HFF-Myc (cell line): ENCODE measurements around the gene MFNG.

Experiments
- DNase-seq: peaks from one replicate; pipeline ENCODE4 v3.0.0-alpha.2; 2011; ENCODE audit warnings: low read depth; ENCODE audit errors: extremely low read depth
- H3K4me3 ChIP-seq: replicated peaks from 2 replicates; pipeline ENCODE4 v1.5.1; 2011; ENCODE audit warnings: low read depth, mild to moderate bottlenecking, control low read depth, low read length
- TF ChIP-seq, protein P1 (sequence below): IDR thresholded peaks from 2 replicates; pipeline ENCODE4 v1.5.1; 2012; ENCODE audit warnings: mild to moderate bottlenecking, low read depth, low read length, control low read depth; ENCODE audit errors: missing control alignments

MFNG gene

DNA sequence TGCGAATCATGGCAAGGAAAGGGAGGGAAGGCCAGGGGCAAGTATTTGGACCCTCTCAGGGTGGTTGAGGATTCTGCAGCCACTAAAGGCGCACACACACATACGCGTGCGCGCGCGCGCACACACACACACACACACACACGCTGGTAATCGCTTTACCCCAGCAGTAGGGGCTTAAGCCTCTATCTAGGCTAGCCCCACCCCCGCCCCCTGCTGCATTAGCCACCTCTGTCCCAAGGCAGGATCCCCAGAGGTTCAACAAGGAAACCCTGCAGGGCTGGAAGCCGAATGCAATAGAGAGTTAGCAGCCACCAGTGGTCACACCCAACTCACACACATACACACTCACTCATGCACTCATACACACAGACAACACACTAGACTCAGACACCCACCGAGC is 30.3 kb downstream of the MFNG start:
- DNase-seq: no peak
- H3K4me3 ChIP-seq: no peak overlapping the region
- TF ChIP-seq, protein P1, sequence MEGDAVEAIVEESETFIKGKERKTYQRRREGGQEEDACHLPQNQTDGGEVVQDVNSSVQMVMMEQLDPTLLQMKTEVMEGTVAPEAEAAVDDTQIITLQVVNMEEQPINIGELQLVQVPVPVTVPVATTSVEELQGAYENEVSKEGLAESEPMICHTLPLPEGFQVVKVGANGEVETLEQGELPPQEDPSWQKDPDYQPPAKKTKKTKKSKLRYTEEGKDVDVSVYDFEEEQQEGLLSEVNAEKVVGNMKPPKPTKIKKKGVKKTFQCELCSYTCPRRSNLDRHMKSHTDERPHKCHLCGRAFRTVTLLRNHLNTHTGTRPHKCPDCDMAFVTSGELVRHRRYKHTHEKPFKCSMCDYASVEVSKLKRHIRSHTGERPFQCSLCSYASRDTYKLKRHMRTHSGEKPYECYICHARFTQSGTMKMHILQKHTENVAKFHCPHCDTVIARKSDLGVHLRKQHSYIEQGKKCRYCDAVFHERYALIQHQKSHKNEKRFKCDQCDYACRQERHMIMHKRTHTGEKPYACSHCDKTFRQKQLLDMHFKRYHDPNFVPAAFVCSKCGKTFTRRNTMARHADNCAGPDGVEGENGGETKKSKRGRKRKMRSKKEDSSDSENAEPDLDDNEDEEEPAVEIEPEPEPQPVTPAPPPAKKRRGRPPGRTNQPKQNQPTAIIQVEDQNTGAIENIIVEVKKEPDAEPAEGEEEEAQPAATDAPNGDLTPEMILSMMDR: no peak

DNA sequence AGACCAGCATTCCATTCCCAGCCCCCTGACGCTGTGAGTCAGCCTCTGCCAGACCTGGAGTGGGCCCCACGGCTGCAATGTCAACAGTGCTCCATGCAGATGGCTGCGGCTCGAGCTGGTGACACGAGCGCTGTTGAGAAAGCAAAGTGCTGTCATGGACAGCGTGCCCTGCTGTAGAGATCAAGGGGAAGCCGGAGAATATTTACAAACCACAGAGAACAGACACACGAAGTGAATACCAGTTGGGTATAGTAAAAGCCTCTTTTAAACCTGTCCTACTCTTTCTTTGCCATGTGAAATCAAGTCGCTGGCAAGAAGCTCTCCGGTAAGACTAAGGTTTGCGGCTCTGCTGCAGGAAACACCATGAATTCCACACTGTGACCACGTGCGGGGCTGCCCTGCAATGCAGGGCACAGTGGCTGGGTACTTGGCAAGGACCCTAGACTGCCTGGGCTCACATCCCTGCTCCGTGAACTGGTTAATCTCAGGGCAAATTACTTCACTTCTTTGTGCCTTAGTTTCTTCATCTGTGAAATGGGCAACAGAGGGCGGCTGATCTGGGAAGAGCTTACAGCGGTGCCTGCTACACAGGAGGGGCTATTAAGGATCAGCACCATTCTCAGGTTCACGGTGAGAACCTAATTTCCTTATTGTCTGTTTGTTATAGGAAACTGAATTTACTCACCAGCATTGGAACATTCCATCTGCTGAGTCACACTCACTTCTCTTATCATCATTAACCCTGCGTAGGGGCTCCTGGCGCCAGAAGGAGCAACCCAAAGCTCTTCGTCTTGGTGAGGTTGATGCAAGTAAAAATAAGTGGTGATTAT is 31.1 kb downstream of the MFNG start:
- H3K4me3 ChIP-seq: no peak overlapping the region
- DNase-seq: no peak
- TF ChIP-seq, protein P1: no peak

DNA sequence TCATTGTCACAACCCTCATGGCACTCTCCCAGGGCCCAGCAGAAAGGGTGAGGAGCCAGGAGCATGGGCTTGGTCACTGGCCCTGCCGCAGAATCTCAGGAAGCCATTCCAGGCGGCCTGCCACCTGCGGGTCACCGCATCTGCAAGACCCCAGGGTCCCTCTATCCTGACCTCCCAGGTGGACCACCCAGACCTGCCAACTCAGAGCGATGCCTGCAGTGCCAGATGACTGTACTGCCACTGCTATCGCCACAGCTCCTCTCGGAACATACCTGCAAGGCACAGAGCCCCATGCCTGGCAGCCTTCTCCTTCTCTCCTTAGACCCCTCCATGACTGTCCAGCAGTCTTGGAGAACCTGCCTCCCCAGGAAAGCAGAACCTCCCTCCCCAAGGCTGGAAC is 32.5 kb downstream of the MFNG start:
- H3K4me3 ChIP-seq: no peak overlapping the region
- TF ChIP-seq, protein P1: no peak
- DNase-seq: no peak

DNA sequence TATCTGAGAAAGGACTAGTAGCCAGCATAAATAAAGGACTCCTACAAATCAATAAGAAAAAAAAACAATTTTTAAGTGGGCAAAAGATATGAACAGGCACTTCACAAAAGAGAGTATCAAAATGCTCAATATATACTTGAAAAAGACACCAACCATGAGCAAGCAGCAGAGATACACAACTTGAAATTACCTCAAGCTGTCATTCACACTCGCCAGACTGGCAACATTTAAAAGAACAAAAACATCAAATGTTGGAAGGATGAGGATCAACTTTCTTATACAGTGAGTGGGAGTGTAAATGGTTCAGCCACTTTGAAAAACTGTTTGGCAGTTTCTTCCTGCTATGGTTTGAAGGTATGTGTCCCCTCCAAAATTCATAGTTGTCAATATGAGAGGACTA is 35.0 kb downstream of the MFNG start:
- TF ChIP-seq, protein P1: no peak
- DNase-seq: no peak
- no peak overlapping the region for H3K4me3 ChIP-seq

- H3K4me3 ChIP-seq: no peak overlapping the region
- TF ChIP-seq, protein P1: no peak
- no peak for DNase-seq
These were observed 36.7 kb downstream of the MFNG start for GRCh38 chr22:37449331-37450001.

DNA sequence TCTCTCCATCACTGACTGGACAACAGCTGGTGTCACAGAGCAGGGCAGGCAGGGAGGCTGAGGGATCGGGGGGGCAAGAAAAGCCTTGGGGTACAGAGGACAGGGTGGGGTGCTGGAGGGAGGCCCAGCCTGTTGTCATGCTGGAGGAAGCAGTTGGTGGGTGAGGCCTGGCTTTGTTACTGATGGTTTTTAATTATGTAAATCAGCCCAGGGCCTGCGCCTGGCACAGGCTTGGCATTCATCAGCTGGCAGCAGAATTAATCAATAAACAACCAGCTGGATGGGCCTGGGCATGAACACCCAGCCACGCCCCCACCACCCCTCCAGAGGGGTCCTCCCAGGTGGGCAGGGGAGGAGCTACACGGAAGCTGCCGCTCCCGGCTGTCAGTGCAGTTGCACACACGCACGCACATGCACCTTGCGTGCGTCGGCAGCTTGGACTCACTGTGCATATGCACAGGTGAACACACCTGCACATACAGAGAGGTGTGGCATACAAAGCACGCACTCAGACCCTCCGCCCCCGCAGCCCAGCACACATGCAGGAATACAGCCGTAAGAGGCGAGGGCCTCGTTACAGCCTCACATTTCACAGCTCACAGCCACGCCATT is 37.6 kb downstream of the MFNG start:
- DNase-seq: no peak
- TF ChIP-seq, protein P1: no peak
- no peak overlapping the region for H3K4me3 ChIP-seq
